ENCODE data around the gene TRIM72. TPM values are rescaled to one million over a fixed set of nuclear protein-coding genes. Genes with fewer than 3 reads are reported as not detected.

Gene TRIM72
- total and polyA plus RNA-seq, 9 of the 15 experiments (the other 6 are each of a cell fraction or from before 2014, with no cell fraction given) = under 0.01 TPM; not detected in 8

DNA sequence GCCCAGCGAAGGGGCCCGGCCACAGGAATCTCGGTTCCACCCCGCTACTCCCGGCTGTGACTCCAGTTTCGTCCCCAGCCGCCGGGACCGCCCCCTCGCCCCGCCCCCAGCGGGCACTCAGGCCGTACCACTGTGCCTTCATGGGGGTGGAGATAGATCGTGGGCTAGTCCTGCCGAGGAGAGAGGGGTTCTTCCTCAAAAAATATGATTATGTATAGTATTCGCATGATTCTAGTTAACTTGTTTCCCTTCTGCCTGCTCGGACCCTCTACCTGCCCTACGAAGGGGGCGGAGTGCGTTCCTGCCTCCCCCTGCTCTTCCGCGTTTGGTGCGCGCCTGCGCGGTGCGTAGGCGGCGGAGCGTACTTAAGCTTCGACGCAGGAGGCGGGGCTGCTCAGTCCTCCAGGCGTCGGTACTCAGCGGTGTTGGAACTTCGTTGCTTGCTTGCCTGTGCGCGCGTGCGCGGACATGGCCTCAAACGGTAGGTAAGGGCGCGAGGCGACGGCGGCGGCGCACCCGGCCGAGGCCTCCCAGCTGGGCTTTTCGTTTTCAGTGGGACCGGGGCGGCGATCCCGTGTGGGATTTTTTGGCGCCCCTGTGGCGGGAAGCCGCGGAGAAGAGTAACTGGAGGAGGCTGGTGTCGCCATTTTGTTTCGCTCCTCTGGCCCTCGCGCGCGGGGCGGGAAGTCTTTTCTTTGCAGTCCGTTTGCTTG is 34.0 kb upstream of the TRIM72 start, which contains the start of gene FUS (continued):
- TF ChIP-seq CBX8 (IDR thresholded peaks at IDR 0.05; ENCODE audit: borderline replicate concordance, extremely low read depth, low read depth, low read length, poor library complexity, severe bottlenecking) (no peak), KLF16 (IDR thresholded peaks at IDR 0.05) (peak; percentile 74), GABPB1 (CRISPR knock-in tag; IDR thresholded peaks at IDR 0.05) (peak; percentile 77; the same call in 1 of the 2 replicates), MTA1 (IDR thresholded peaks at IDR 0.05; ENCODE audit: borderline replicate concordance) (no peak), KAT8 (IDR thresholded peaks at IDR 0.05; ENCODE audit: low read depth) (no peak), HIVEP1 (CRISPR knock-in tag; IDR thresholded peaks at IDR 0.05) (no peak), ZNF644 (tag; IDR thresholded peaks at IDR 0.05; ENCODE audit: low read depth) (peak; percentile 70; the same call in 1 of the 2 replicates), ZNF589 (CRISPR knock-in tag; IDR thresholded peaks at IDR 0.05; ENCODE audit: low read depth) (peak; percentile 84; the same call in 1 of the 2 replicates), SREBF2 (CRISPR knock-in tag; IDR thresholded peaks at IDR 0.05) (no peak), MIER1 (IDR thresholded peaks at IDR 0.05; ENCODE audit: low read depth) (peak; percentile 57; the same call in 1 of the 2 replicates), PRPF4 (IDR thresholded peaks at IDR 0.05; ENCODE audit: insufficient read depth, low read depth, low read length, poor library complexity, severe bottlenecking) (no peak), ZNF511 (CRISPR knock-in tag; IDR thresholded peaks at IDR 0.05) (peak; percentile 96), MEF2D (tag; conservative IDR thresholded peaks at IDR 0.05; ENCODE audit: low read depth) (no peak), SRSF1 (IDR thresholded peaks at IDR 0.05; ENCODE audit: low read depth, low read length) (peak; percentile 94), TAF15 (IDR thresholded peaks at IDR 0.05; ENCODE audit: low read depth, low read length) (no peak), RBM25 (IDR thresholded peaks at IDR 0.05; ENCODE audit: low read depth, low read length, severe bottlenecking) (no peak), ZNF785 (CRISPR knock-in tag; IDR thresholded peaks at IDR 0.05) (no peak)
- TF ChIP-seq, protein P1, sequence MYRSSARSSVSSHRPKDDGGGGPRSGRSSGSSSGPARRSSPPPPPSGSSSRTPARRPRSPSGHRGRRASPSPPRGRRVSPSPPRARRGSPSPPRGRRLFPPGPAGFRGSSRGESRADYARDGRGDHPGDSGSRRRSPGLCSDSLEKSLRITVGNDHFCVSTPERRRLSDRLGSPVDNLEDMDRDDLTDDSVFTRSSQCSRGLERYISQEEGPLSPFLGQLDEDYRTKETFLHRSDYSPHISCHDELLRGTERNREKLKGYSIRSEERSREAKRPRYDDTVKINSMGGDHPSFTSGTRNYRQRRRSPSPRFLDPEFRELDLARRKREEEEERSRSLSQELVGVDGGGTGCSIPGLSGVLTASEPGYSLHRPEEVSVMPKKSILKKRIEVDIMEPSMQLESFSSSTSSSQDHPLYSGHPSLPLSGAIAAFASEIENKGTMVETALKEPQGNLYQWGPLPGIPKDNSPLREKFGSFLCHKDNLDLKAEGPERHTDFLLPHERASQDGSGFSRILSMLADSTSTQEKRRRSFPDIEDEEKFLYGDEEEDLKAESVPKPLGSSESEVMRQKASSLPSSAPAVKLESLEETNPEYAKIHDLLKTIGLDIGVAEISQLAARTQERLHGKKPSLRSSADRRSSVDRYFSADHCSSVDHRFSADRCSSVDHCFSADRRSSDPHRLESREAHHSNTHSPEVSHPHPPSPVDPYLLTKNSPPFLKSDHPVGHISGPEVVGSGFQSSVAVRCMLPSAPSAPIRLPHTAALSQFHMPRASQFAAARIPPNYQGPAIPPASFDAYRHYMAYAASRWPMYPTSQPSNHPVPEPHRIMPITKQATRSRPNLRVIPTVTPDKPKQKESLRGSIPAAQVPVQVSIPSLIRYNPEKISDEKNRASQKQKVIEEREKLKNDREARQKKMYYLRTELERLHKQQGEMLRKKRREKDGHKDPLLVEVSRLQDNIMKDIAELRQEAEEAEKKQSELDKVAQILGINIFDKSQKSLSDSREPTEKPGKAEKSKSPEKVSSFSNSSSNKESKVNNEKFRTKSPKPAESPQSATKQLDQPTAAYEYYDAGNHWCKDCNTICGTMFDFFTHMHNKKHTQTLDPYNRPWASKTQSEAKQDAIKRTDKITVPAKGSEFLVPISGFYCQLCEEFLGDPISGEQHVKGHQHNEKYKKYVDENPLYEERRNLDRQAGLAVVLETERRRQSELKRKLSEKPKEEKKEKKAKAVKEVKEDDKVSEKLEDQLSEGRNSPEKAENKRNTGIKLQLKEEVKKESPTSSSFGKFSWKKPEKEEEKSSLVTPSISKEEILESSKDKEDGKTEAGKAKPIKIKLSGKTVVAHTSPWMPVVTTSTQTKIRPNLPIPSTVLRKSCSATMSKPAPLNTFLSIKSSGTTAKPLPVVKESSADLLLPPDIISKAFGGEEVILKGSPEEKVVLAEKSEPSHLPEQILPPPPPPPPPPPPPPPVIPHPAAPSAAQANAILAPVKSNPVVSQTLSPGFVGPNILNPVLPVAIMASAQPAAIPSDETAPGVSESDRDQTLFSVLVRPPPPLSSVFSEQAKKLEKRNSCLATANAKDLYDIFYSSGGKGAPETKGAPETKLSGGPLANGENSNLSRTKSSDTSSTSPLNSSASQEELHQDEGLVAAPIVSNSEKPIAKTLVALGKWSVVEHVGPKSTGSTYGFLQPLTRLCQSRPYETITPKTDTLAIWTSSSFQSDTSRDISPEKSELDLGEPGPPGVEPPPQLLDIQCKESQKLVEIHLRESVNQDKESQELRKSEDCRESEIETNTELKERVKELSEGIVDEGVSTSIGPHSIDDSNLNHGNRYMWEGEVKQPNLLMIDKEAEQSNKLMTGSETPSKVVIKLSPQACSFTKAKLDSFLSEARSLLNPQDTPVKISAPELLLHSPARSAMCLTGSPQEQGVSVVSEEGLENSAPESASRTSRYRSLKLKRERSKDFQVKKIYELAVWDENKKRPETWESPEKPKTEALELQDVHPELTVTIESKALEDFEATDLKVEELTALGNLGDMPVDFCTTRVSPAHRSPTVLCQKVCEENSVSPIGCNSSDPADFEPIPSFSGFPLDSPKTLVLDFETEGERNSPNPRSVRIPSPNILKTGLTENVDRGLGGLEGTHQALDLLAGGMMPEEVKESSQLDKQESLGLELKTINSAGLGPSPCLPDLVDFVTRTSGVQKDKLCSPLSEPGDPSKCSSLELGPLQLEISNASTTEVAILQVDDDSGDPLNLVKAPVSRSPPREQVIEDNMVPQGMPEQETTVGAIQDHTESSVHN (IDR thresholded peaks at IDR 0.05; ENCODE audit: borderline replicate concordance in 1 of 2, low read depth in 1 of 2) = no peak
- TF ChIP-seq, protein P2, sequence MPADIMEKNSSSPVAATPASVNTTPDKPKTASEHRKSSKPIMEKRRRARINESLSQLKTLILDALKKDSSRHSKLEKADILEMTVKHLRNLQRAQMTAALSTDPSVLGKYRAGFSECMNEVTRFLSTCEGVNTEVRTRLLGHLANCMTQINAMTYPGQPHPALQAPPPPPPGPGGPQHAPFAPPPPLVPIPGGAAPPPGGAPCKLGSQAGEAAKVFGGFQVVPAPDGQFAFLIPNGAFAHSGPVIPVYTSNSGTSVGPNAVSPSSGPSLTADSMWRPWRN (IDR thresholded peaks at IDR 0.05; ENCODE audit: low read depth) = no peak

Data from K562 (cell line).